OCI-M2 (cell line): ENCODE measurements around the gene TMTC3.
"Not testable (repeated sequence)": the region's sequence is repeated elsewhere in the genome, so short reads cannot be mapped to it uniquely, and the experiment has no call there.

Source experiments
- DNase-seq: peaks from one replicate; lab custom pipeline; 2025; ENCODE audit not compliant: unreplicated experiment; lab: John Stamatoyannopoulos, UW

Gene TMTC3

GRCh38 chr12:88163371-88163770 lies 21.3 kb downstream of the TMTC3 start:
- no peak for DNase-seq

- DNase-seq: no peak
Measured at GRCh38 chr12:88166179-88166578, 24.1 kb downstream of the TMTC3 start.

- DNase-seq: no peak
Measured at GRCh38 chr12:88167384-88167783, 25.3 kb downstream of the TMTC3 start.

DNA sequence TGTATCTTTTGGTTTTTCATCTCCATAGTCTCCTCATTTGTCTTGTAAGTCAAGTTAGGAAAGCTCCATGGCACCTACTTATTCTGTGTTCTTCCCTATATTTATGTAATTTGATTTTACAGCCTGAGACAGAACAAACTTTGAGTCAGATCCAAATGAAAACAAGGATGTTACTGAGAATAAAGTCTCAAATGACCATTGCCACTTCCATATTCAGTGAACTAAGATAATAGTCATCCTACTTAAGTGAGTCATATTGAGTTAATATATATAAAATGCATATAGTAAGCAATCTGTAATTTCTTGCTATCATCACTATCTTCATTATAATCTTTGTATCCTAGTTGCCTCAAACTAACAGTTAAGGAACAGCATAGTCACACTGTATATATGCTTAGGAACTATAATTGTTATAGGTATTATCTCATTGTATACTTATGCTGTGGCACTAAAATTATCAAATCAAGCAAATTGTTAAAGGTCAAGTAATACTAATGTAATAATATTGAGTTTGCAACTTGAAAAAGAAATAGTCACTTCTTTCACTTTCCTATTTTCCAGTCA lies 30.8 kb downstream of the TMTC3 start:
- no peak for DNase-seq

DNA sequence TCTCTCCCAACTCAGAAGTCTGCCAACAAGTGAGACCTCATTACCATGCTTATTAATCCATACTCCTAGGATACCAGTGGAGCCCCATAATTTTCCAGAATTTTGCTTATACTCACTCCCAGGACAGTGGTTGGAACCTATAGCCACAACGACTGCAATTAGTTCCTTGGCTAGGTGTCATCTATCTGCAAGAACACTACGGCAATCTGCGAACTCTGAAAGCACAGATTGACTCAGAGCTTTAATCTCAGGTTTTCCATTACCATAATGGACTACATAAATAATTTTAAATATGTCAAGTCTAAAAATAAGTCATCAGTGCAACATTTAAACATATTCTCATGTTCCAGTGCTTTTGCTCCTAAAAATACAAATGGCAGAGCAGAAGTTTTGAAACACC lies 33.4 kb downstream of the TMTC3 start:
- no peak for DNase-seq

GRCh38 chr12:88179436-88180014 lies 37.4 kb downstream of the TMTC3 start:
- no peak for DNase-seq

- DNase-seq: no peak
Measured at GRCh38 chr12:88181881-88182280, 39.8 kb downstream of the TMTC3 start.

DNA sequence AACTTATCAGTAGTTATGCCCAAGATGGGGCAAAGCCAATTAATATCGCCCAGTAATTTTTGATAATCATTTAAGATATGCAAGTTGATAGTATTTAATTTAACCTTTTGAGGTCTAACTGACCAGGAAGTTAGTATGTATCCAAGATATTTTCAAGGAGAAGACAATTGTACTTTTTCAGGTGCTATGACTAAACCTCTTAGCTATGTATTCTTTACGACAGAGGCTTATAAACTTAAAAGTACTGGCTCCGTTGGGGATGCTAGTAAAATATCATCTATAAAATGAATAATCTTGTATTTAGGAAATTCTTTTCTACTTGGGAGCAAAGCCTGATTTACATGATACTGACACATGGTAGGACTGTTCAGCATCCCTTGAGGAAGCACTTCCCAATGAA lies 40.3 kb downstream of the TMTC3 start:
- DNase-seq: no peak

DNA sequence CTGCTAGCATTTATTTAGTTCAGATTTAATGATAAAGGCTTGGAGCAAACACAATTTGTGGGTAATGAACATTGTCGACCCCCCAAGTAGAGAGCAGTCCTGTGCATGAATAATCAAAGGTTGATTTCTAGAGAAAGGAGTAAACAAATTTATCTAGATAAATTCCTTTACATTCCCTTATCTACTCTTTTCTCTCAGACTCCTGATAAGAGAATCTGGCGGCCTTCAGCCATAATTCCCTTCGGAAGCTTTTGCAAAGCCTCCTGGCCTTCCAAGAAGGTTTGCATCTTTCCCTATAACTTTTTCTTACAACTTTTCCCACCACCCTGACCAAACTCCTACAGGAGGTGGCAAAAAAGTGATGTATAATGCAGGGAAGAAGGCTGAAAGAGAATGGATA lies 42.1 kb downstream of the TMTC3 start:
- DNase-seq: no peak

- no peak for DNase-seq
Measured at GRCh38 chr12:88185279-88185678, 43.2 kb downstream of the TMTC3 start.

DNA sequence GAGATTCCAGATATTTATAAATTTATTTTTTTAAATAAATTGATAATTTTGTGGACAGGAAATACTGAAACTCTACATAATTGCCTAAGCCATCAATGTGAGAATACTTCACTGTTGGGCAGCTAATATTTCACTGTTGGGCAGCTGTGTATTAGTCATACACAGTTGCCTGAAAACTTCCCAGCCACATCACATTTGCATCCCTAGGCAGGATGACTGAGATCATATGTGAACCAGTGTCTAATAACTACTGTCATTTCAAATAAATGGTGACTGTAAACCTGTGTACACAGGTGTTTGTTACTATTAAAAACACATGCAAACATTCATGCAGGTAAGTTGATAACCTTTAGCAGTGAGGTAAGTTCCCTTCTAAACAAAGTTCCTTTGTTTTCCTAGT lies 43.9 kb downstream of the TMTC3 start:
- DNase-seq: no peak

DNA sequence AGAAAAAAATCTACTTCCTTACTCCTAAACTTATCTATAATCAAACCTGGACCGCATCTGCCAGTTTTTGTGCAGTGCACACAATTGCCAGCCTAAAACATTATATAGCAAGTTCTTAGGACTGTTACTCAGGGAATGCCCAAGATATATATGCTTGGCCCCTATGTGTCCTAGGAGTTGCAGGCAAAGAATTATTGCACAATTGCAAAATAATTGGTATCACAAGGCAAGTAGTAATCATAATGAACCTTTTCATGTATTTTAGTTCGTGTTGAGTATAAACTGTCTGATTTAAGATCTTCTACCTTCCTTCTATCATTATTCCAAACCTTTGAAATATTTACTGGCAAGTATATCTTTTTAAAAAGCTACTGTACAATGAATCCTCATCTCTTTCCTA lies 45.5 kb downstream of the TMTC3 start:
- DNase-seq: no peak

DNA sequence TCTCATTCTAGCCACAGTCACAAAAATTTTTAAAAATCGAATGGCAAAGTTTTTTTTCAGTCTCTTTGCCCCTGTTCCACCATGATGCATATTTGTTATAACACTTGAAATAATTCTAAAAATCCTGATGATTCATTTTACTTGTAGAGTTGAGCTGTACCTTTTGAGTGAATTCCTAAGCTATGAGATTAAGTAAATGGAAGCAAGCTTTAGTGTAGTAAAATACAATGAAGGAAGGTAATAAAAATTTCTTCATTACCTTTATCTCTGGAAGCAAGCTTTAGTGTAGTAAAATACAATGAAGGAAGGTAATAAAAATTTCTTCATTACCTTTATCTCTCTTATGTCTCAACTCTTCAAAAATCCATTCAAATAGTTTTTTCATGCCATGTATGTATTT lies 46.1 kb downstream of the TMTC3 start:
- no peak for DNase-seq

GRCh38 chr12:88192426-88192825 lies 50.3 kb downstream of the TMTC3 start:
- no peak for DNase-seq

- DNase-seq: no peak
Measured at GRCh38 chr12:88194868-88195267, 52.8 kb downstream of the TMTC3 start.

DNA sequence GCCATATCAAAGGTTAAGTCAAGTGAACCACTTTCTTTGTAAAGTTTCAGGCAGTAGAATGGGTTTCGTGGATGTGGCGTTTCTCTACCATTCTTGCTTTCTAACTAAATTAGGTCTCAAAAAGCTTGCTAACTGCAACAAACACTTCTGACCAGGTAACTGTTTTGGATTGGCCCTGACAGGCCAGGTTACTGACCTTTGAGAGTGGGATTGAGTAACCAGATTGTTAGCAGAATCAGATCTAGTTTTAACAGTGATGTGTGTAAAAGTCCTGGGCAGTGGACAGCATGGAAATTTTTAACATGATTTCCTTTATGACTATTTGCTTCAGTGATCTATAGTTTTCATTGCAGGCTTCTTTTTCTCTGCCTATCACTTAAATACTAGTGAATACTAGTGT lies 57.9 kb downstream of the TMTC3 start:
- no peak for DNase-seq

- DNase-seq: no peak
Measured at GRCh38 chr12:88202500-88202899, 60.4 kb downstream of the TMTC3 start.

DNA sequence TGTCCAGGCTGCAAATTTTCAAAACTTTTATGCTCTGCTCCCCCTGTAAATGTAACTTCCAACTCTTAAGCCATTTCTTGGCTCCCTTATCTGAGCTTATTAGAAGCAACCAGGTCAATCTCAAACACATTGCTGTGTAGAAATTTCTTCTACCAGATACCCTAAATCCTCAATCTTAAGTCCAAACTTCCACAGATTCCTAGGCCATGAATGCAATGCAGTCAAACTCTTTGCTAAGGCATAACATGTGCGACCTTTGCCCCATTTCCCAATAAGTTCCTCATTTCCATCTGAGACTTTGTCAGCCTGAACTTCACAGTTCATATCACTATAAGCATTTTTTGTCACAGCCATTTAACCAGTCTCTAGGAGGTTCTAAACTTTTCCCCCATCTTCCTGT lies 64.5 kb downstream of the TMTC3 start:
- no peak for DNase-seq

- no peak for DNase-seq
Measured at GRCh38 chr12:88207921-88208620, 66.0 kb downstream of the TMTC3 start.

GRCh38 chr12:88208661-88209060 lies 66.6 kb downstream of the TMTC3 start:
- DNase-seq: no peak

- DNase-seq: not testable (repeated sequence)
Measured at GRCh38 chr12:88210311-88210710, 68.2 kb downstream of the TMTC3 start.

- no peak for DNase-seq
Measured at GRCh38 chr12:88218293-88218692, 76.2 kb downstream of the TMTC3 start.

DNA sequence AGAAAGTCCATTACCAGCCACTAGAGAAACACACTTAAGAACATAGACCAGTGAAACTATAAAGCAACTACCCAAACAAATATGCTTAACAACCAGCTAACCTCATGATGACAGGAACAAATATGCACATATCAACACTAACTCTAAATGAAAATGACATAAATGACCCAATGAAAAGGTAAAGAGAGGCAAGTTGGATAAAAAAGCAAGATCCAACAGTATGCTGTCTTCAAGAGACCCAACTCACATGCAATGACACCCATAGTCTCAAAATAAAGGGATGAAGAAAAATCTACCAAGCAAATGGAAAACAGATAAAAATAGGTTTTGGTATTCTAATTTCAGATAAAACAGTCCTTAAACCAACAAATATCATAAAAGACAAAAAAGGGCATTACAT lies 77.8 kb downstream of the TMTC3 start:
- DNase-seq: no peak
